PC-9 (cell line): ENCODE data around the gene TPX2. TPM values are rescaled to one million over a fixed set of nuclear protein-coding genes. Genes with fewer than 3 reads are reported as not detected.
A peak's percentile ranks its signal among the peaks of the same experiment; 100 is the strongest.

Source experiments
- BruUV-seq: library from RNA; stranded (reverse); fragments of 400-500 nt; replicated peaks from 2 replicates; lab custom pipeline; 2021; lab: Mats Ljungman, UMichigan
- CTCF ChIA-PET: fragments of 300-600 bp; sonication (Branson Sonifier 250); formaldehyde crosslinking; loops from one replicate; lab custom pipeline; 2022; ENCODE audit warnings: antibody characterized with exemption; lab: Charles Lee
- POLR2A ChIA-PET: fragments of 300-600 bp; sonication (Branson Sonifier 250); formaldehyde crosslinking; loops from one replicate; lab custom pipeline; 2022; ENCODE audit warnings: antibody characterized with exemption; ENCODE audit not compliant: unreplicated experiment; lab: Charles Lee
- DNase-seq, 2 experiments: peaks; one replicate each; pipeline versions ENCODE4 v3.0.0 to v3.0.0-alpha.2; 2015 to 2022; ENCODE audit warnings: mixed read lengths in 1 of 2
- H2AFZ ChIP-seq: fragments of 200-600 bp; sonication (generic); 2 replicates; pipeline ENCODE4 v1.8.1; 2017; ENCODE audit warnings: antibody characterized with exemption
- H3F3A ChIP-seq: fragments of 200-600 bp; sonication (generic); 2 replicates; pipeline ENCODE4 v1.8.1; 2017; ENCODE audit warnings: antibody characterized with exemption, mild to moderate bottlenecking, low read depth; ENCODE audit not compliant: insufficient read depth
- H3K27ac ChIP-seq: fragments of 200-600 bp; sonication (generic); 2 replicates; pipeline ENCODE4 v1.6.1; 2016; ENCODE audit warnings: mixed run types
- H3K27me3 ChIP-seq: fragments of 200-600 bp; sonication (generic); 2 replicates; pipeline ENCODE4 v1.6.1; 2016; ENCODE audit warnings: low read depth, mixed run types; ENCODE audit not compliant: insufficient read depth
- H3K36me3 ChIP-seq: fragments of 200-600 bp; sonication (generic); 2 replicates; pipeline ENCODE4 v1.6.1; 2016; ENCODE audit warnings: low read depth, mixed run types
- H3K4me1 ChIP-seq: fragments of 200-600 bp; sonication (generic); replicated peaks from 2 replicates; pipeline ENCODE4 v1.6.1; 2016; ENCODE audit warnings: mixed run types; ENCODE audit not compliant: insufficient read depth
- H3K4me2 ChIP-seq: fragments of 200-600 bp; sonication (generic); 2 replicates; pipeline ENCODE4 v1.6.1; 2017; ENCODE audit warnings: mixed run types
- H3K4me3 ChIP-seq: fragments of 200-600 bp; sonication (generic); 2 replicates; pipeline ENCODE4 v1.6.1; 2016; ENCODE audit warnings: mixed run types
- H3K79me2 ChIP-seq: fragments of 200-600 bp; sonication (generic); 2 replicates; pipeline ENCODE4 v1.6.1; 2017; ENCODE audit warnings: low read depth, mixed run types
- H3K9me2 ChIP-seq: fragments of 200-600 bp; sonication (generic); 2 replicates; pipeline ENCODE4 v1.8.1; 2017; ENCODE audit warnings: mild to moderate bottlenecking; ENCODE audit not compliant: insufficient read depth
- H3K9me3 ChIP-seq: fragments of 200-600 bp; sonication (generic); 2 replicates; pipeline ENCODE4 v1.8.1; 2016; ENCODE audit warnings: low read depth; ENCODE audit not compliant: insufficient read depth
- H4K20me1 ChIP-seq: fragments of 200-600 bp; sonication (generic); 2 replicates; pipeline ENCODE4 v1.8.1; 2017; ENCODE audit not compliant: insufficient read depth
- CTCF ChIP-seq: fragments of 200-600 bp; sonication (generic); conservative IDR thresholded peaks from 2 replicates; pipeline ENCODE4 v1.6.1; 2017; ENCODE audit warnings: mixed run types, antibody characterized with exemption, mild to moderate bottlenecking, moderate library complexity
- EZH2 ChIP-seq: fragments of 200-600 bp; sonication (generic); IDR thresholded peaks from 2 replicates; pipeline ENCODE4 v1.8.0; 2017; ENCODE audit warnings: antibody characterized with exemption, low read depth
- intact Hi-C: fragments of 100-400 bp; cut with micrococcal nuclease; formaldehyde crosslinking; loops from one replicate; pipeline ENCODE4 v1.10.0; 2022; ENCODE audit not compliant: unreplicated experiment
- total RNA-seq: library from RNA; stranded (reverse); gene quantifications from 2 replicates; pipeline ENCODE4 v1.2.3, GENCODE V29; 2021

The TPX2 gene
- total RNA-seq, 1 experiment from 2014 or later = 164 TPM

DNA sequence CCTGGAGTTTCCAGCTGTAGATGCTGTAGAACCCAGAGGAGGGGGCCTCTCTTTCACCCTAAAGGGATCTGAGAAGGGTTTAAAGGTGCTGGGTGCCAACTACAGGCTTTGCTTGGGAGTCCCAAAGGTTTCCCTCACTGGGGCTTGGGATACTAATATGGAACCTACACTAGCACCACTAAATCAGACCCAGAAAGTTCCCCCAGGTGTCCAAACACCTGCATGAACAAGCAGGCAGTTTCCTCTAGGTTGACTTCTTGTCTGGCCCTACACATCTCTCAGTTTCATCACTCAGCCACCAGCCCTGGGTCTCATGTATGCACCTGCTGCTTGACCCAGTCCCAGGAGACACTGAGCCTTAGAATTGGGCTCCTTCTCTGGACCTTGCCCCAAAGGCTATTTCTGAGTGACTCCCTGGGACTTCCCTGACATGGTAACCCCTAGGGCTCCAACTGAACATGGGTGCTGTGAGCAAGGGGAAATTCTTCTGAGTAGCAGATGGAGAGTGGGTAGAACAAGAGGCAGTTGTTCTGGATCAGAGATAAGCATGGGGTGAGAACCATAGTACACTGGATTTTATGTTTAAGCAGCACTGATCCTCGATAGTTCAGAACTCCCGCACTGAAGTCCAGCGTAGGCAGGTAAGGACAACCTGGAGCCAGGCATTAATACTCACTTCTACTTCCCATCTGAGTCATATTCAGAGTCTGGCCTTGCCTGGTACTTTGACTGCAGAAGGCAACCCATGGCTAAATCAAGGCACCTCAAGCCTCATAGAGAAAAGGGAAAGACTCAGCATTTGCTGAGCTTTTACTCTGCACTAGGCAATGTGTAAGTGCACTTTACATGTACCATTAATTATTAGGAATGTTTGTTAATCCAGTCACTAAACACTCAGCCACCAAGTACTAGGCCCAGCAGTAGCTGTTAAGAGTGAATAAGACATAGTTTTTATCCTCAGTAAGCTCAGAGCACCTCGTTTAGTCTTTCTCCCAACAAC, 33.2 kb upstream of the TPX2 start:
- H3F3A ChIP-seq = peaks cover 89% of the 10 kb centered on the region
- H3K27ac ChIP-seq = peak overlapping the region; percentile 95
- H3K79me2 ChIP-seq = peaks cover 96% of the 10 kb centered on the region
- DNase-seq = no peak
- no peaks in the 10 kb centered on the region for H4K20me1 ChIP-seq
- POLR2A ChIA-PET = interaction anchor here (0.5 to 1.8 kb wide), 3 partner anchors 14 to 101 kb away, joined by 3 to 28 read pairs (median 5); partner anchors contain the start of genes BCL2L1 and ID1
- no peaks in the 10 kb centered on the region for H3K9me2 ChIP-seq
- H3K27me3 ChIP-seq = no peaks in the 10 kb centered on the region
- no peak overlapping the region for H3K4me3 ChIP-seq
- peak overlapping the region; percentile 73 for H3K4me2 ChIP-seq
- intact Hi-C loops = loop anchor here (2.0 kb wide), 1 partner anchor 27 kb away; no protein-coding TSS in a partner anchor
- CTCF ChIA-PET = interaction anchor here (0.5 to 2.9 kb wide), 4 partner anchors 14 to 44 kb away, joined by 8 to 34 read pairs (median 10); partner anchors contain the start of gene BCL2L1
- BruUV-seq = no TSS peak
- no peak for TF ChIP-seq EZH2
- no peak for TF ChIP-seq CTCF
- H3K36me3 ChIP-seq = peaks cover 48% of the 10 kb centered on the region
- H3K4me1 ChIP-seq = peaks cover 88% of the 10 kb centered on the region
- no peaks in the 10 kb centered on the region for H3K9me3 ChIP-seq
- H2AFZ ChIP-seq = no peak overlapping the region

- TF ChIP-seq EZH2 (no peak), CTCF (no peak)
- CTCF ChIA-PET = interaction anchor here (0.5 to 2.9 kb wide), 3 partner anchors 13 to 73 kb away, joined by 8 to 12 read pairs (median 10); no protein-coding TSS in a partner anchor
- H3K79me2 ChIP-seq = peaks cover 96% of the 10 kb centered on the region
- H3K4me1 ChIP-seq = peaks cover 88% of the 10 kb centered on the region
- H3K9me3 ChIP-seq = no peaks in the 10 kb centered on the region
- H3K27me3 ChIP-seq = no peaks in the 10 kb centered on the region
- no peaks in the 10 kb centered on the region for H4K20me1 ChIP-seq
- POLR2A ChIA-PET = interaction anchor here (0.5 kb wide), 1 partner anchor 13 kb away, joined by 5 read pairs; no protein-coding TSS in a partner anchor
- no peak overlapping the region for H3K4me3 ChIP-seq
- no TSS peak for BruUV-seq
- H3F3A ChIP-seq = peaks cover 89% of the 10 kb centered on the region
- no peaks in the 10 kb centered on the region for H3K9me2 ChIP-seq
- H3K4me2 ChIP-seq = peak overlapping the region; percentile 73
- peak overlapping the region; percentile 95 for H3K27ac ChIP-seq
- intact Hi-C loops = no loop called here
- H3K36me3 ChIP-seq = peaks cover 49% of the 10 kb centered on the region
- DNase-seq = peak in 1 of 2 experiments; percentile 46
- H2AFZ ChIP-seq = no peak overlapping the region
Measured at GRCh38 chr20:31706607-31707257, 32.4 kb upstream of the TPX2 start.

- Histone ChIP-seq H3K9me3 (no peaks in the 10 kb centered on the region), H4K20me1 (no peaks in the 10 kb centered on the region), H2AFZ (no peak overlapping the region), H3K9me2 (no peaks in the 10 kb centered on the region), H3K4me3 (no peak overlapping the region), H3K27me3 (no peaks in the 10 kb centered on the region), H3K36me3 (peaks cover 49% of the 10 kb centered on the region), H3K27ac (peak overlapping the region; percentile 95), H3K4me2 (peak overlapping the region; percentile 73; the same call in 1 of the 2 replicates), H3K79me2 (peaks cover 96% of the 10 kb centered on the region), H3F3A (peaks cover 89% of the 10 kb centered on the region), H3K4me1 (peaks cover 88% of the 10 kb centered on the region)
- ChIA-PET CTCF (interaction anchor here (0.7 kb wide), 1 partner anchor 73 kb away, joined by 10 read pairs; no protein-coding TSS in a partner anchor), POLR2A (no interaction called here)
- intact Hi-C loops = no loop called here
- no TSS peak for BruUV-seq
- no peak for DNase-seq
- TF ChIP-seq CTCF (no peak), EZH2 (no peak)
Measured at GRCh38 chr20:31707258-31707615, 31.9 kb upstream of the TPX2 start.
